ENCODE results near the gene RAB3IP. TPM values are rescaled to one million over a fixed set of nuclear protein-coding genes. Genes with fewer than 3 reads are reported as not detected.

RAB3IP gene
- total RNA-seq, 4 donors from 2014 or later, result 24.1 to 38.4 (median 36.3) TPM

DNA sequence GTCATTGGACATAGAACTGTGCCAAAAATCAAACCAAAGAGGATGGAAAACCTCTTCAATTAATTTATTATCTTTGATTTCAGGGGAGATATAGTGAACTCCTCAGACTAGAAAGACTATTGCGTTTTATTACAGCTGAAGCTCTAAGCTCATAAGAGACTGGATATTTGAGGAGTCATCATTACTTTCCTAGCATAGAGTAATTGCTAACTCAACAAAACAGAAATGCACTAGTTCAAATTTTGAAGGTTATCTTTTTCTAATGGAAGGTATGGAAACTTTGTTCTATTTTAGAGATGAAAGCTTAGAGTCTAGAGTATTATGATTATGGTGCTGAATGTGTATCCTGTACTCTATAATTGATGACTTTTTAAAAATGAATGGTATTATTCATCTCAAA is 34.3 kb upstream of the RAB3IP start:
- 0% methylated on average over 1 of the region's 1 CpG for WGBS, 2 donors (ENCODE audit: low coverage in 1 of 2)
- TF ChIP-seq EP300 (IDR thresholded peaks at IDR 0.05; ENCODE audit: low read depth), result no peak
- TF ChIP-seq POLR2AphosphoS5 (IDR thresholded peaks at IDR 0.05), result no peak
- TF ChIP-seq, protein P1, sequence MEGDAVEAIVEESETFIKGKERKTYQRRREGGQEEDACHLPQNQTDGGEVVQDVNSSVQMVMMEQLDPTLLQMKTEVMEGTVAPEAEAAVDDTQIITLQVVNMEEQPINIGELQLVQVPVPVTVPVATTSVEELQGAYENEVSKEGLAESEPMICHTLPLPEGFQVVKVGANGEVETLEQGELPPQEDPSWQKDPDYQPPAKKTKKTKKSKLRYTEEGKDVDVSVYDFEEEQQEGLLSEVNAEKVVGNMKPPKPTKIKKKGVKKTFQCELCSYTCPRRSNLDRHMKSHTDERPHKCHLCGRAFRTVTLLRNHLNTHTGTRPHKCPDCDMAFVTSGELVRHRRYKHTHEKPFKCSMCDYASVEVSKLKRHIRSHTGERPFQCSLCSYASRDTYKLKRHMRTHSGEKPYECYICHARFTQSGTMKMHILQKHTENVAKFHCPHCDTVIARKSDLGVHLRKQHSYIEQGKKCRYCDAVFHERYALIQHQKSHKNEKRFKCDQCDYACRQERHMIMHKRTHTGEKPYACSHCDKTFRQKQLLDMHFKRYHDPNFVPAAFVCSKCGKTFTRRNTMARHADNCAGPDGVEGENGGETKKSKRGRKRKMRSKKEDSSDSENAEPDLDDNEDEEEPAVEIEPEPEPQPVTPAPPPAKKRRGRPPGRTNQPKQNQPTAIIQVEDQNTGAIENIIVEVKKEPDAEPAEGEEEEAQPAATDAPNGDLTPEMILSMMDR (IDR thresholded peaks at IDR 0.05), result no peak
- TF ChIP-seq POLR2A (IDR thresholded peaks at IDR 0.05), result no peak
- no peaks in the 10 kb centered on the region for H3K36me3 ChIP-seq
- H3K4me1 ChIP-seq, result no peaks in the 10 kb centered on the region
- H3K27ac ChIP-seq, result no peak overlapping the region
- H3K4me3 ChIP-seq, result no peak overlapping the region
- no peaks in the 10 kb centered on the region for H3K27me3 ChIP-seq
- in situ Hi-C loops (cut with MboI; ENCODE audit: low pct_ligation_motif_present in 1 of 4, low pct_unique_long_range_greater_than_20kb in 1 of 4, low sequenced_read_pairs in 3 of 4), result no loop called here
- intact Hi-C loops (cut with DNase I; ENCODE audit: low total_unique reads), result no loop called here
- no peaks in the 10 kb centered on the region for H3K9me3 ChIP-seq
- DNase-seq, result no peak

DNA sequence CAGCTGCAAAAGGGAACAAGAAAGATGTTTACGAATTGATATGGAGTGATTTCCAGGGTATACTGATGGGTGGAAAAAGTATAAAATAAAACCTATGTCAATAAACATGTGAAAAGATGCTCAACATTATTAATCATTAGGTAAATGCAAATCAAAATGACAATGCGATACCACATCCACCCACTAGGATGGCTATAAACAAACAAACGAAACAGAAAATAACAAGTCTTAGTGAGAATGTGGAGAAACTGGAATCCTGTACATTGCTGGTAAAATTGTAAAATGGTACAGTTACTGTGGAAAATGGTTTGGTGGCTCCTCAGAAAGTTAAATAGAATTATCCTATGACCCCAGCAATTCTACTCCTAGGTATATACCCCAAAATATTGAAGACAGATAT is 30.0 kb upstream of the RAB3IP start:
- DNase-seq, result no peak
- no peak for TF ChIP-seq POLR2A (IDR thresholded peaks at IDR 0.05)
- no peak for TF ChIP-seq POLR2AphosphoS5 (IDR thresholded peaks at IDR 0.05)
- TF ChIP-seq EP300 (IDR thresholded peaks at IDR 0.05; ENCODE audit: low read depth), result no peak
- TF ChIP-seq, protein P1 (IDR thresholded peaks at IDR 0.05), result no peak
- H3K4me3 ChIP-seq, result no peak overlapping the region
- no peaks in the 10 kb centered on the region for H3K36me3 ChIP-seq
- in situ Hi-C loops (cut with MboI; ENCODE audit: low pct_ligation_motif_present in 1 of 4, low pct_unique_long_range_greater_than_20kb in 1 of 4, low sequenced_read_pairs in 3 of 4), result no loop called here
- no peak overlapping the region for H3K27ac ChIP-seq
- no peaks in the 10 kb centered on the region for H3K9me3 ChIP-seq
- H3K4me1 ChIP-seq, result no peaks in the 10 kb centered on the region
- intact Hi-C loops (cut with DNase I; ENCODE audit: low total_unique reads), result no loop called here
- H3K27me3 ChIP-seq, result no peaks in the 10 kb centered on the region
- 94% methylated on average over 2 to 3 of the region's 3 CpGs for WGBS, 2 donors (ENCODE audit: low coverage in 1 of 2)

DNA sequence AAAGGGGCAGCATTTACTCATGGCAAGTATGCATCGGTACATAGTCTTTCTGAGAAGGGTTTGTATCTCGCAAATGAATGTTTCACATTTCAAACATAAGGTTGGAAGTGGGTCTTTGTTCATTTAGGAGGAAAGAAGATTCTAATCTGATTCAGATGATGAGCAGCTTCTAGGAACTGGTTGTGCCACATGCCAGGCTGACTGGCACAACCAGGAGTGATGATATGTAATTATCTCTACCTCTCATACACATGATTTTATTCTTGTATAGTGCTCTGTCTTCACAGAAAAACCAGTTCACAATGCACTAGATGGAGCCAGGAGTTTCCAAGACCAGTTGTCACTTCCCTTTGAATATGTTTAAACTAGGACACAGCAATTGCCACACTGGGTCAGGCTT is 25.8 kb upstream of the RAB3IP start:
- in situ Hi-C loops (cut with MboI; ENCODE audit: low pct_ligation_motif_present in 1 of 4, low pct_unique_long_range_greater_than_20kb in 1 of 4, low sequenced_read_pairs in 3 of 4), result no loop called here

DNA sequence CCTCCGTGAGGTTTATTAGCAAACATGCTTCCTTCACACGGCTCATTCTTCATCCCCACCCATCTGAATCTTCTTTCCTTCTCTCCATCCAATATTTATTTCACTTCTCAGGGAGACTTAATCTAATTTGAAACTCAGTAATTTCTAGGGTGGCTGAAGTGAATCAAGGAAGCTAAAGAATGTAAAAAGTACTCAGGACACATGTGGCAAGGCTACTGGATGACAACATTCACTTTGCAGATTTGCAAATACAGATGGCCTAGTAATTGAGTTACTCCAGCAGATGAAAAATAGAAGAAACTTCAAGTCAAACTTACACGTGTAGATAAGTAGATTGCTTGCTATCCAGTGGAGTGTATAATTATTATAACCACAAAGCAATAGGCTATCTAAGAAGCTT is 24.1 kb upstream of the RAB3IP start:
- Histone ChIP-seq H3K9me3 (no peaks in the 10 kb centered on the region), H3K27me3 (no peaks in the 10 kb centered on the region), H3K36me3 (no peaks in the 10 kb centered on the region), H3K27ac (no peak overlapping the region), H3K4me1 (peaks cover 0 to 7% (median 3%) of the 10 kb centered on the region in 4 donors), H3K4me3 (no peak overlapping the region)
- no peak for DNase-seq
- intact Hi-C loops (cut with DNase I; ENCODE audit: low total_unique reads) (no loop called here), in situ Hi-C loops (cut with MboI; ENCODE audit: low pct_ligation_motif_present in 1 of 4, low pct_unique_long_range_greater_than_20kb in 1 of 4, low sequenced_read_pairs in 3 of 4) (no loop called here)
- TF ChIP-seq POLR2A (IDR thresholded peaks at IDR 0.05) (no peak), POLR2AphosphoS5 (IDR thresholded peaks at IDR 0.05) (no peak), EP300 (IDR thresholded peaks at IDR 0.05; ENCODE audit: low read depth) (no peak)
- TF ChIP-seq, protein P1 (IDR thresholded peaks at IDR 0.05), result no peak
- WGBS, 2 donors (ENCODE audit: low coverage in 1 of 2), result 62 to 72% methylated on average over 3 of the region's 3 CpGs

More for the DNA sequence above, 25.8 kb upstream of the RAB3IP start:
- H3K36me3 ChIP-seq, result no peaks in the 10 kb centered on the region
- no peaks in the 10 kb centered on the region for H3K4me1 ChIP-seq
- H3K27ac ChIP-seq, result no peak overlapping the region
- no peak overlapping the region for H3K4me3 ChIP-seq
- no peak for DNase-seq
- no peak for TF ChIP-seq POLR2A (IDR thresholded peaks at IDR 0.05)
- TF ChIP-seq EP300 (IDR thresholded peaks at IDR 0.05; ENCODE audit: low read depth), result no peak
- TF ChIP-seq POLR2AphosphoS5 (IDR thresholded peaks at IDR 0.05), result no peak
- TF ChIP-seq, protein P1 (IDR thresholded peaks at IDR 0.05), result no peak
- H3K27me3 ChIP-seq, result no peaks in the 10 kb centered on the region
- WGBS, 2 donors (ENCODE audit: low coverage in 1 of 2), result 88 to 90% methylated on average over 2 of the region's 2 CpGs
- no peaks in the 10 kb centered on the region for H3K9me3 ChIP-seq
- intact Hi-C loops (cut with DNase I; ENCODE audit: low total_unique reads), result no loop called here
